ENCODE data around the gene CYP4F8. TPM values are rescaled to one million over a fixed set of nuclear protein-coding genes. Genes with fewer than 3 reads are reported as not detected.

The CYP4F8 gene
- total RNA-seq, 4 donors from 2014 or later: not detected

GRCh38 chr19:15652559-15653278 lies 37.7 kb downstream of the CYP4F8 start:
- TF ChIP-seq CTCF (IDR thresholded peaks at IDR 0.05; ENCODE audit: low read depth): no peak

- no peak for TF ChIP-seq CTCF (IDR thresholded peaks at IDR 0.05; ENCODE audit: low read depth)
These were observed 41.4 kb downstream of the CYP4F8 start for GRCh38 chr19:15656467-15656866.

- no peak for TF ChIP-seq CTCF (IDR thresholded peaks at IDR 0.05; ENCODE audit: low read depth)
These were observed 48.2 kb downstream of the CYP4F8 start for GRCh38 chr19:15663247-15663646.

- TF ChIP-seq CTCF (IDR thresholded peaks at IDR 0.05; ENCODE audit: low read depth): no peak
These were observed 51.2 kb downstream of the CYP4F8 start for GRCh38 chr19:15666186-15666585.

- no peak for TF ChIP-seq CTCF (IDR thresholded peaks at IDR 0.05; ENCODE audit: low read depth)
These were observed 51.9 kb downstream of the CYP4F8 start for GRCh38 chr19:15666883-15667282.

- TF ChIP-seq CTCF (IDR thresholded peaks at IDR 0.05; ENCODE audit: low read depth): no peak
These were observed 54.4 kb downstream of the CYP4F8 start for GRCh38 chr19:15669440-15669839.

GRCh38 chr19:15669891-15670290 lies 54.9 kb downstream of the CYP4F8 start:
- no peak for TF ChIP-seq CTCF (IDR thresholded peaks at IDR 0.05; ENCODE audit: low read depth)
